Activated T-cell treated with anti-CD3 and anti-CD28 coated beads for 48 hours (primary cell): ENCODE measurements around the gene ADAMTS14.

ENCODE experiments used
- DNase-seq: peaks from one replicate; pipeline ENCODE4 v3.0.0-alpha.2; 2020; ENCODE audit warnings: low read depth

ADAMTS14 gene

GRCh38 chr10:70692043-70692603 is 19.8 kb downstream of the ADAMTS14 start:
- DNase-seq: no peak

GRCh38 chr10:70693619-70694335 is 21.5 kb downstream of the ADAMTS14 start:
- DNase-seq: no peak

GRCh38 chr10:70694418-70695141 is 22.3 kb downstream of the ADAMTS14 start:
- DNase-seq: no peak

GRCh38 chr10:70695241-70696030 is 23.1 kb downstream of the ADAMTS14 start:
- DNase-seq: no peak

- no peak for DNase-seq
Measured at GRCh38 chr10:70698211-70698610, 25.9 kb downstream of the ADAMTS14 start.

- DNase-seq: no peak
Measured at GRCh38 chr10:70699063-70699658, 26.9 kb downstream of the ADAMTS14 start.

GRCh38 chr10:70699659-70700174 is 27.4 kb downstream of the ADAMTS14 start:
- no peak for DNase-seq

- DNase-seq: no peak
Measured at GRCh38 chr10:70702190-70702763, 30.0 kb downstream of the ADAMTS14 start.

- DNase-seq: no peak
Measured at GRCh38 chr10:70704211-70704610, 31.9 kb downstream of the ADAMTS14 start.

- no peak for DNase-seq
Measured at GRCh38 chr10:70705121-70705861, 33.0 kb downstream of the ADAMTS14 start.

GRCh38 chr10:70711177-70711576 is 38.9 kb downstream of the ADAMTS14 start:
- DNase-seq: no peak

- DNase-seq: no peak
Measured at GRCh38 chr10:70711911-70712310, 39.6 kb downstream of the ADAMTS14 start.

GRCh38 chr10:70714245-70714644 is 41.9 kb downstream of the ADAMTS14 start:
- no peak for DNase-seq

GRCh38 chr10:70714951-70715350 is 42.6 kb downstream of the ADAMTS14 start:
- DNase-seq: no peak

- DNase-seq: peak; percentile 13
Measured at GRCh38 chr10:70715853-70716795, 43.8 kb downstream of the ADAMTS14 start.

GRCh38 chr10:70722820-70723424 is 50.6 kb downstream of the ADAMTS14 start:
- DNase-seq: no peak

GRCh38 chr10:70723771-70724170 is 51.5 kb downstream of the ADAMTS14 start:
- DNase-seq: no peak

GRCh38 chr10:70726909-70727495 is 54.7 kb downstream of the ADAMTS14 start:
- DNase-seq: no peak

- no peak for DNase-seq
Measured at GRCh38 chr10:70728328-70728727, 56.0 kb downstream of the ADAMTS14 start.
